GM23338 (cell line): Measurements from ENCODE around the gene MSH3. TPM values are rescaled to one million over a fixed set of nuclear protein-coding genes. Genes with fewer than 3 reads are reported as not detected.

Experiments used
- ATAC-seq: fragments of 200-7000 bp; cut with Tn5 transposase; 3 replicates; pipeline ENCODE4 v1.9.1; 2020
- DNase-seq: peaks from one replicate; pipeline ENCODE4 v3.0.0-alpha.2; 2015; ENCODE audit warnings: low spot score
- H2AFZ ChIP-seq: fragments of 200-600 bp; sonication (generic); 2 replicates; pipeline ENCODE4 v1.8.0; 2016; ENCODE audit warnings: antibody characterized with exemption, mild to moderate bottlenecking, moderate library complexity
- H3F3A ChIP-seq: fragments of 200-600 bp; sonication (generic); replicated peaks from 2 replicates; pipeline ENCODE4 v1.8.0; 2017; ENCODE audit warnings: antibody characterized with exemption, mixed run types, low read depth
- H3K27ac ChIP-seq: fragments of 200-600 bp; sonication (generic); 2 replicates; pipeline ENCODE4 v1.6.1; 2016; ENCODE audit warnings: low read depth
- H3K27me3 ChIP-seq: fragments of 200-600 bp; sonication (generic); 2 replicates; pipeline ENCODE4 v1.8.0; 2016; ENCODE audit warnings: mild to moderate bottlenecking, mixed run types, moderate library complexity; ENCODE audit not compliant: insufficient read depth
- H3K36me3 ChIP-seq: fragments of 200-600 bp; sonication (generic); 2 replicates; pipeline ENCODE4 v1.8.0; 2016; ENCODE audit warnings: mild to moderate bottlenecking; ENCODE audit not compliant: insufficient read depth
- H3K4me1 ChIP-seq: fragments of 200-600 bp; sonication (generic); 2 replicates; pipeline ENCODE4 v1.8.0; 2016; ENCODE audit warnings: mild to moderate bottlenecking, moderate library complexity; ENCODE audit not compliant: insufficient read depth
- H3K4me2 ChIP-seq: fragments of 200-600 bp; sonication (generic); 2 replicates; pipeline ENCODE4 v1.7.1; 2017; ENCODE audit warnings: mixed run types
- H3K4me3 ChIP-seq: fragments of 200-600 bp; sonication (generic); 2 replicates; pipeline ENCODE4 v1.6.1; 2016; ENCODE audit warnings: mixed run types
- H3K79me2 ChIP-seq: fragments of 200-600 bp; sonication (generic); replicated peaks from 2 replicates; pipeline ENCODE4 v1.8.0; 2017; ENCODE audit warnings: mild to moderate bottlenecking; ENCODE audit not compliant: insufficient read depth
- H3K9me2 ChIP-seq: fragments of 200-600 bp; sonication (generic); 2 replicates; pipeline ENCODE4 v1.8.0; 2017; ENCODE audit not compliant: insufficient read depth
- H4K20me1 ChIP-seq: fragments of 200-600 bp; sonication (generic); replicated peaks from 2 replicates; pipeline ENCODE4 v1.8.0; 2017; ENCODE audit warnings: mild to moderate bottlenecking; ENCODE audit not compliant: insufficient read depth
- H3K27ac Mint-ChIP-seq: 2 replicates; pipeline ENCODE4 v1.8.0; 2020; ENCODE audit warnings: inconsistent platforms, mild to moderate bottlenecking, moderate library complexity, mixed read lengths
- H3K27me3 Mint-ChIP-seq: 3 replicates; pipeline ENCODE4 v1.8.0; 2022; ENCODE audit warnings: low read depth, mild to moderate bottlenecking, moderate library complexity, mixed read lengths, inconsistent platforms; ENCODE audit not compliant: insufficient read depth, poor library complexity
- H3K36me3 Mint-ChIP-seq: 3 replicates; pipeline ENCODE4 v1.8.0; 2021; ENCODE audit warnings: low read depth, mild to moderate bottlenecking, inconsistent platforms, moderate library complexity, mixed read lengths
- H3K4me1 Mint-ChIP-seq: 3 replicates; pipeline ENCODE4 v1.8.0; 2020; ENCODE audit warnings: mild to moderate bottlenecking, inconsistent platforms, mixed read lengths
- H3K4me3 Mint-ChIP-seq: 3 replicates; pipeline ENCODE4 v1.8.0; 2021; ENCODE audit warnings: moderate library complexity, mild to moderate bottlenecking, inconsistent platforms, mixed read lengths
- H3K9me3 Mint-ChIP-seq: 3 replicates; pipeline ENCODE4 v1.8.0; 2020; ENCODE audit warnings: moderate library complexity, mild to moderate bottlenecking, inconsistent platforms, mixed read lengths
- CREB1 ChIP-seq: fragments of 250-450 bp; sonication (Bioruptor Pico); IDR thresholded peaks from 2 replicates; pipeline ENCODE4 v1.5.0; 2020; ENCODE audit warnings: low read depth, mild to moderate bottlenecking, moderate library complexity
- EZH2phosphoT487 ChIP-seq: fragments of 200-600 bp; sonication (generic); IDR thresholded peaks from one replicate; pipeline ENCODE4 v1.8.1; 2018; ENCODE audit warnings: antibody characterized with exemption; ENCODE audit not compliant: unreplicated experiment
- JUNB ChIP-seq: IDR thresholded peaks from one replicate; pipeline ENCODE4 v1.6.1; 2016; ENCODE audit warnings: antibody characterized with exemption; ENCODE audit not compliant: unreplicated experiment
- NANOG ChIP-seq: IDR thresholded peaks from 2 replicates; pipeline ENCODE4 v1.6.1; 2016; ENCODE audit warnings: antibody characterized with exemption, borderline replicate concordance
- POLR2AphosphoS5 ChIP-seq: IDR thresholded peaks from 2 replicates; pipeline ENCODE4 v1.6.1; 2016; ENCODE audit warnings: antibody characterized with exemption, low read depth
- STAT1 ChIP-seq: IDR thresholded peaks from one replicate; pipeline ENCODE4 v1.6.1; 2016; ENCODE audit warnings: antibody characterized with exemption; ENCODE audit not compliant: unreplicated experiment
- ZNF114 ChIP-seq: fragments of 250-450 bp; sonication (Bioruptor Pico); IDR thresholded peaks from 2 replicates; pipeline ENCODE4 v1.5.0; 2020; ENCODE audit warnings: mild to moderate bottlenecking, moderate library complexity
- ZNF331 ChIP-seq: fragments of 250-450 bp; sonication (Bioruptor Pico); IDR thresholded peaks from 2 replicates; pipeline ENCODE4 v1.5.0; 2020; ENCODE audit warnings: low read depth, mild to moderate bottlenecking, moderate library complexity
- polyA plus RNA-seq: library from polyadenylated mRNA; unstranded; fragments of >200 nt; fragmentation: Nextera tagmentation; extraction: Ambion mirVana; gene quantifications from 2 replicates; pipeline ENCODE4 v1.2.1, GENCODE V29; 2016
- total RNA-seq: library from RNA; depleted of rRNA; stranded (reverse); fragments of >200 nt; shearing (Covaris generic); gene quantifications from 2 replicates; pipeline ENCODE4 v1.2.3, GENCODE V29; 2014
- TF ChIP-seq, protein P1 (sequence below), 2 experiments: fragments of 200-600 bp in 1 of 2; sonication (generic) in 1 of 2; conservative IDR thresholded peaks; 2 replicates each; pipeline versions ENCODE4 v1.5.1 to v1.6.1; 2016 to 2017; ENCODE audit warnings: antibody characterized with exemption in 2 of 2, low read depth in 2 of 2, mild to moderate bottlenecking in 2 of 2, moderate library complexity in 1 of 2
- TF ChIP-seq, protein P2 (sequence below): IDR thresholded peaks from 2 replicates; pipeline ENCODE4 v1.6.1; 2016; ENCODE audit warnings: antibody characterized with exemption
- TF ChIP-seq, protein P3 (sequence below): fragments of 250-450 bp; sonication (Bioruptor Pico); IDR thresholded peaks from 2 replicates; pipeline ENCODE4 v1.5.0; 2020; ENCODE audit warnings: mild to moderate bottlenecking, moderate library complexity

MSH3 gene
- total and polyA plus RNA-seq, 2 experiments from 2014 or later: 13.3 to 16.6 TPM

DNA sequence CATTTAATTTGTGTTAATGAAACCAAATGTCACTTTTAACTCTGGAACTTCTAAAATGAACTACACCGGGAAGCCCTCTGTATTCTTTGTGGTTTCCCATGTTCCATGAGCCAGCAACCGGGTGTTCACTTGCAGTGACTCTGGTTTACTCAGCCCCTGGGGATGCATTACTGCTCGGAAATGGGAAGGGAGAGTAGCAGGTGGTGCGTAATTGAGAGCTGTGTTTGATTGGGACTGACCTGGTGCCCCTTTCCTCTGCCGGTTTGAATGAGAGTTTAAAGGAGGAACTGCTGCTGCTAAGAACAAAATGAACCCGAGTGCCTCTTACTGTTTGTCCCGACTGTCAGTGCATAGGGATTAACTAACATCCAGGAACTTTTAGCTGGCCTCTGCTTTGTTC is 100.4 kb downstream of the MSH3 start (continued):
- TF ChIP-seq, protein P1, sequence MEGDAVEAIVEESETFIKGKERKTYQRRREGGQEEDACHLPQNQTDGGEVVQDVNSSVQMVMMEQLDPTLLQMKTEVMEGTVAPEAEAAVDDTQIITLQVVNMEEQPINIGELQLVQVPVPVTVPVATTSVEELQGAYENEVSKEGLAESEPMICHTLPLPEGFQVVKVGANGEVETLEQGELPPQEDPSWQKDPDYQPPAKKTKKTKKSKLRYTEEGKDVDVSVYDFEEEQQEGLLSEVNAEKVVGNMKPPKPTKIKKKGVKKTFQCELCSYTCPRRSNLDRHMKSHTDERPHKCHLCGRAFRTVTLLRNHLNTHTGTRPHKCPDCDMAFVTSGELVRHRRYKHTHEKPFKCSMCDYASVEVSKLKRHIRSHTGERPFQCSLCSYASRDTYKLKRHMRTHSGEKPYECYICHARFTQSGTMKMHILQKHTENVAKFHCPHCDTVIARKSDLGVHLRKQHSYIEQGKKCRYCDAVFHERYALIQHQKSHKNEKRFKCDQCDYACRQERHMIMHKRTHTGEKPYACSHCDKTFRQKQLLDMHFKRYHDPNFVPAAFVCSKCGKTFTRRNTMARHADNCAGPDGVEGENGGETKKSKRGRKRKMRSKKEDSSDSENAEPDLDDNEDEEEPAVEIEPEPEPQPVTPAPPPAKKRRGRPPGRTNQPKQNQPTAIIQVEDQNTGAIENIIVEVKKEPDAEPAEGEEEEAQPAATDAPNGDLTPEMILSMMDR (conservative IDR thresholded peaks at IDR 0.05; ENCODE audit: low read depth in 2 of 2): no peak
- no peak for TF ChIP-seq STAT1
- no peak for TF ChIP-seq CREB1 (CRISPR knock-in tag)

DNA sequence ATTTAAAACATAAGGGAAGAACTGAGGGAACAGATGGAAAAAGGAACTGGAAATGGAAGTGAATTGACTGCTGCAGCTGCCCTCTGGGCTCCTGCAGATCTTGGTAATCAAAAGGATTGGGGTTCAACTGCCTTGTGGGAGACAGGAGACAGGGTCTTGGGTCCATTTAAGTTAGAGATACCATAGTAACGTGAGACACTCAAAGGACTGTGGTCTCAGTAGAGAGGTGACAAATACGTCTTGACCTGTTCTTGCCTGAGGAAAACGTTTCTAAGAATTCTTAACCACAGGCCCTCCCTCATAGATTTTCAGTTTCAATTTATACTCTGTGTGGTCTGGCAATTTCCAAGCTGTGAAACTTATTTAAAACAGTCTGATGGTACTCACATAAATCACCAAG is 101.2 kb downstream of the MSH3 start:
- Histone ChIP-seq H3K4me2 (peak overlapping the region; percentile 50; the same call in 1 of the 2 replicates), H3K27ac (no peak overlapping the region), H3K79me2 (no peaks in the 10 kb centered on the region), H4K20me1 (no peaks in the 10 kb centered on the region; the same call in 1 of the 2 replicates), H3F3A (no peaks in the 10 kb centered on the region), H3K27me3 (no peaks in the 10 kb centered on the region), H3K4me1 (peaks cover 40% of the 10 kb centered on the region), H2AFZ (no peak overlapping the region), H3K36me3 (no peaks in the 10 kb centered on the region), H3K4me3 (no peak overlapping the region), H3K9me2 (no peaks in the 10 kb centered on the region)
- H3K36me3 Mint-ChIP-seq: peaks cover 6% of the 10 kb centered on the region; the same call in 2 of the 3 replicates
- no peak overlapping the region for H3K4me3 Mint-ChIP-seq
- DNase-seq (no peak), ATAC-seq (no peak)
- no peaks in the 10 kb centered on the region for H3K9me3 Mint-ChIP-seq
- H3K27me3 Mint-ChIP-seq: no peaks in the 10 kb centered on the region
- H3K4me1 Mint-ChIP-seq: peaks cover 39% of the 10 kb centered on the region
- no peak overlapping the region for H3K27ac Mint-ChIP-seq
- TF ChIP-seq STAT1: no peak
- TF ChIP-seq, protein P1 (conservative IDR thresholded peaks at IDR 0.05; ENCODE audit: low read depth in 2 of 2): no peak
- no peak for TF ChIP-seq NANOG
- no peak for TF ChIP-seq ZNF331 (CRISPR knock-in tag)
- TF ChIP-seq CREB1 (CRISPR knock-in tag): no peak
- TF ChIP-seq ZNF114 (CRISPR knock-in tag): no peak
- TF ChIP-seq, protein P2, sequence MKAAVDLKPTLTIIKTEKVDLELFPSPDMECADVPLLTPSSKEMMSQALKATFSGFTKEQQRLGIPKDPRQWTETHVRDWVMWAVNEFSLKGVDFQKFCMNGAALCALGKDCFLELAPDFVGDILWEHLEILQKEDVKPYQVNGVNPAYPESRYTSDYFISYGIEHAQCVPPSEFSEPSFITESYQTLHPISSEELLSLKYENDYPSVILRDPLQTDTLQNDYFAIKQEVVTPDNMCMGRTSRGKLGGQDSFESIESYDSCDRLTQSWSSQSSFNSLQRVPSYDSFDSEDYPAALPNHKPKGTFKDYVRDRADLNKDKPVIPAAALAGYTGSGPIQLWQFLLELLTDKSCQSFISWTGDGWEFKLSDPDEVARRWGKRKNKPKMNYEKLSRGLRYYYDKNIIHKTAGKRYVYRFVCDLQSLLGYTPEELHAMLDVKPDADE: no peak
- TF ChIP-seq, protein P3, sequence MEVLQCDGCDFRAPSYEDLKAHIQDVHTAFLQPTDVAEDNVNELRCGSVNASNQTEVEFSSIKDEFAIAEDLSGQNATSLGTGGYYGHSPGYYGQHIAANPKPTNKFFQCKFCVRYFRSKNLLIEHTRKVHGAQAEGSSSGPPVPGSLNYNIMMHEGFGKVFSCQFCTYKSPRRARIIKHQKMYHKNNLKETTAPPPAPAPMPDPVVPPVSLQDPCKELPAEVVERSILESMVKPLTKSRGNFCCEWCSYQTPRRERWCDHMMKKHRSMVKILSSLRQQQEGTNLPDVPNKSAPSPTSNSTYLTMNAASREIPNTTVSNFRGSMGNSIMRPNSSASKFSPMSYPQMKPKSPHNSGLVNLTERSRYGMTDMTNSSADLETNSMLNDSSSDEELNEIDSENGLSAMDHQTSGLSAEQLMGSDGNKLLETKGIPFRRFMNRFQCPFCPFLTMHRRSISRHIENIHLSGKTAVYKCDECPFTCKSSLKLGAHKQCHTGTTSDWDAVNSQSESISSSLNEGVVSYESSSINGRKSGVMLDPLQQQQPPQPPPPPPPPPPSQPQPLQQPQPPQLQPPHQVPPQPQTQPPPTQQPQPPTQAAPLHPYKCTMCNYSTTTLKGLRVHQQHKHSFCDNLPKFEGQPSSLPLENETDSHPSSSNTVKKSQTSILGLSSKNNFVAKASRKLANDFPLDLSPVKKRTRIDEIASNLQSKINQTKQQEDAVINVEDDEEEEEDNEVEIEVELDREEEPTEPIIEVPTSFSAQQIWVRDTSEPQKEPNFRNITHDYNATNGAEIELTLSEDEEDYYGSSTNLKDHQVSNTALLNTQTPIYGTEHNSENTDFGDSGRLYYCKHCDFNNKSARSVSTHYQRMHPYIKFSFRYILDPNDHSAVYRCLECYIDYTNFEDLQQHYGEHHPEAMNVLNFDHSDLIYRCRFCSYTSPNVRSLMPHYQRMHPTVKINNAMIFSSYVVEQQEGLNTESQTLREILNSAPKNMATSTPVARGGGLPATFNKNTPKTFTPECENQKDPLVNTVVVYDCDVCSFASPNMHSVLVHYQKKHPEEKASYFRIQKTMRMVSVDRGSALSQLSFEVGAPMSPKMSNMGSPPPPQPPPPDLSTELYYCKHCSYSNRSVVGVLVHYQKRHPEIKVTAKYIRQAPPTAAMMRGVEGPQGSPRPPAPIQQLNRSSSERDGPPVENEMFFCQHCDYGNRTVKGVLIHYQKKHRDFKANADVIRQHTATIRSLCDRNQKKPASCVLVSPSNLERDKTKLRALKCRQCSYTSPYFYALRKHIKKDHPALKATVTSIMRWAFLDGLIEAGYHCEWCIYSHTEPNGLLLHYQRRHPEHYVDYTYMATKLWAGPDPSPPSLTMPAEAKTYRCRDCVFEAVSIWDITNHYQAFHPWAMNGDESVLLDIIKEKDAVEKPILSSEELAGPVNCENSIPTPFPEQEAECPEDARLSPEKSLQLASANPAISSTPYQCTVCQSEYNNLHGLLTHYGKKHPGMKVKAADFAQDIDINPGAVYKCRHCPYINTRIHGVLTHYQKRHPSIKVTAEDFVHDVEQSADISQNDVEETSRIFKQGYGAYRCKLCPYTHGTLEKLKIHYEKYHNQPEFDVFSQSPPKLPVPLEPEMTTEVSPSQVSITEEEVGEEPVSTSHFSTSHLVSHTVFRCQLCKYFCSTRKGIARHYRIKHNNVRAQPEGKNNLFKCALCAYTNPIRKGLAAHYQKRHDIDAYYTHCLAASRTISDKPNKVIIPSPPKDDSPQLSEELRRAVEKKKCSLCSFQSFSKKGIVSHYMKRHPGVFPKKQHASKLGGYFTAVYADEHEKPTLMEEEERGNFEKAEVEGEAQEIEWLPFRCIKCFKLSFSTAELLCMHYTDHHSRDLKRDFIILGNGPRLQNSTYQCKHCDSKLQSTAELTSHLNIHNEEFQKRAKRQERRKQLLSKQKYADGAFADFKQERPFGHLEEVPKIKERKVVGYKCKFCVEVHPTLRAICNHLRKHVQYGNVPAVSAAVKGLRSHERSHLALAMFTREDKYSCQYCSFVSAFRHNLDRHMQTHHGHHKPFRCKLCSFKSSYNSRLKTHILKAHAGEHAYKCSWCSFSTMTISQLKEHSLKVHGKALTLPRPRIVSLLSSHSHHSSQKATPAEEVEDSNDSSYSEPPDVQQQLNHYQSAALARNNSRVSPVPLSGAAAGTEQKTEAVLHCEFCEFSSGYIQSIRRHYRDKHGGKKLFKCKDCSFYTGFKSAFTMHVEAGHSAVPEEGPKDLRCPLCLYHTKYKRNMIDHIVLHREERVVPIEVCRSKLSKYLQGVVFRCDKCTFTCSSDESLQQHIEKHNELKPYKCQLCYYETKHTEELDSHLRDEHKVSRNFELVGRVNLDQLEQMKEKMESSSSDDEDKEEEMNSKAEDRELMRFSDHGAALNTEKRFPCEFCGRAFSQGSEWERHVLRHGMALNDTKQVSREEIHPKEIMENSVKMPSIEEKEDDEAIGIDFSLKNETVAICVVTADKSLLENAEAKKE (CRISPR knock-in tag): no peak
- TF ChIP-seq EZH2phosphoT487: no peak
- no peak for TF ChIP-seq JUNB
- TF ChIP-seq POLR2AphosphoS5: no peak
